Prostate gland (tissue), 2 donors: ENCODE data around the gene RYR1.

Experiments
- CTCF ChIP-seq, 4 experiments: fragments of 200-600 bp in 2 of 4; fragments of 450-650 bp in 2 of 4; sonication (generic) in 2 of 4; IDR thresholded peaks; 1 replicate in 3 of 4; 2 replicates in 1 of 4; pipeline ENCODE4 v1.5.1; 2016 to 2019; ENCODE audit warnings: antibody characterized with exemption in 4 of 4, mild to moderate bottlenecking in 2 of 4, moderate library complexity in 2 of 4
- POLR2A ChIP-seq: fragments of 450-650 bp; IDR thresholded peaks from one replicate; pipeline ENCODE4 v1.6.1; 2016; ENCODE audit warnings: antibody characterized with exemption, mild to moderate bottlenecking

DNA sequence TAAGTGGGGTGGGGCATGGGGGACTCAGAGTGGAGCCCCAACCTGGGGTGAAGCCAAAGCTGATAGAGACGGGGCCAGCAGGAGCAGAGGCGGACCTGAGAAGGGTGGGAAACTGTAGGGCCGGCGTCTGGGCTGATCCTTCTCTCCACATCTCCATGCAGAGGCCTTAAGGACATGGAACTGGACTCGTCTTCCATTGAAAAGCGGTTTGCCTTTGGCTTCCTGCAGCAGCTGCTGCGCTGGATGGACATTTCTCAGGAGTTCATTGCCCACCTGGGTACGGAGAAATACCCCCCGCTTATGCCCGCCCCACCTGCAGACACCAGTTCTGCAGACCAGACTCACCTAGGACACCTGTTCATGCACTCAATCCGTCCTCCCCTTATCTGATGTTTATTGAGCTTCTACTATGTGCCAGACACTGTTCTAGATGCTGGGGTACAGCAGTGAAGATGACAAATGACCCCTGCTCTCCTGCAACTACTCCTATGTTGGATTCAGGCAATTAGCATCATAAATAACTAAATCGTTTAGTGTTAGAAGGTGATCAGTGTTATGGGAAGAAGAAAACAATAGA, 74.1 kb downstream of the RYR1 start:
- no peak for TF ChIP-seq CTCF (IDR thresholded peaks at IDR 0.05)
- no peak for TF ChIP-seq POLR2A
